ENCODE measurements around the gene CRELD2.

GRCh38 chr22:49917974-49918910 lies at the start of gene CRELD2, which contains the start of gene ALG12:
- TF ChIP-seq SMC3 (conservative IDR thresholded peaks at IDR 0.05; ENCODE audit: poor library complexity) (no peak), TAF1 (IDR thresholded peaks at IDR 0.05; ENCODE audit: low read depth) (peak; percentile 62), CTCF (IDR thresholded peaks at IDR 0.05; ENCODE audit: poor library complexity, severe bottlenecking) (peak; percentile 41), POLR2AphosphoS5 (IDR thresholded peaks at IDR 0.05) (peak; percentile 72), EP300 (conservative IDR thresholded peaks at IDR 0.05; ENCODE audit: poor library complexity, severe bottlenecking) (peak; percentile 65), REST (IDR thresholded peaks at IDR 0.05; ENCODE audit: borderline replicate concordance) (peak; percentile 42), EZH2 (IDR thresholded peaks at IDR 0.05; ENCODE audit: borderline replicate concordance, insufficient read depth, low read length, poor library complexity, severe bottlenecking) (no peak), RAD21 (conservative IDR thresholded peaks at IDR 0.05) (peak; percentile 25)

All from neural cell (in vitro differentiated cells).